HepG2 (cell line): ENCODE data around the gene DAG1.

Source experiments
- ELF1 ChIP-seq: sonication (generic); formaldehyde crosslinking; IDR thresholded peaks from 2 replicates; pipeline ENCODE4 v1.4.0; 2020; ENCODE audit warnings: missing genetic modification reagents
- RAD51 ChIP-seq: fragments of 450-650 bp; IDR thresholded peaks from 2 replicates; pipeline ENCODE4 v1.6.1; 2016; ENCODE audit warnings: borderline replicate concordance
- SMARCC2 ChIP-seq: fragments of 450-650 bp; IDR thresholded peaks from 2 replicates; pipeline ENCODE4 v1.6.1; 2017; ENCODE audit warnings: antibody characterized with exemption, mild to moderate bottlenecking
- SOX13 ChIP-seq, 3 experiments: fragments of 450-650 bp in 1 of 3; sonication (generic) in 1 of 3; formaldehyde crosslinking in 1 of 3; IDR thresholded peaks in 2 of 3; conservative IDR thresholded peaks in 1 of 3; 2 replicates each; pipeline versions ENCODE4 v1.5.0 to v1.6.1; 2016 to 2020; ENCODE audit warnings: antibody characterized with exemption in 1 of 3, mild to moderate bottlenecking in 1 of 3, missing compliant biosample characterization in 1 of 3, missing genetic modification reagents in 1 of 3, moderate library complexity in 1 of 3
- TSC22D2 ChIP-seq: sonication (generic); formaldehyde crosslinking; IDR thresholded peaks from 2 replicates; pipeline ENCODE4 v1.5.1; 2020; ENCODE audit warnings: missing genetic modification reagents, mild to moderate bottlenecking, borderline replicate concordance
- TF ChIP-seq, protein P1 (sequence below): sonication (generic); formaldehyde crosslinking; IDR thresholded peaks from 2 replicates; pipeline ENCODE4 v1.9.0; 2021; ENCODE audit warnings: missing genetic modification reagents, mild to moderate bottlenecking, borderline replicate concordance
- TF ChIP-seq, protein P2 (sequence below): sonication (generic); formaldehyde crosslinking; IDR thresholded peaks from 2 replicates; pipeline ENCODE4 v1.5.0; 2020; ENCODE audit warnings: mild to moderate bottlenecking, missing genetic modification reagents, moderate library complexity
- TF ChIP-seq, protein P3 (sequence below): sonication (generic); formaldehyde crosslinking; IDR thresholded peaks from 2 replicates; pipeline ENCODE4 v1.9.0; 2022; ENCODE audit warnings: missing genetic modification reagents, mild to moderate bottlenecking, borderline replicate concordance
- TF ChIP-seq, protein P4 (sequence below): sonication (generic); formaldehyde crosslinking; conservative IDR thresholded peaks from 2 replicates; pipeline ENCODE4 v1.8.1; 2023; ENCODE audit warnings: missing genetic modification reagents
- TF ChIP-seq, protein P5 (sequence below): sonication (generic); formaldehyde crosslinking; IDR thresholded peaks from 2 replicates; pipeline ENCODE4 v1.5.1; 2020; ENCODE audit warnings: mild to moderate bottlenecking, missing genetic modification reagents, moderate library complexity
- TF ChIP-seq, protein P6 (sequence below): sonication (generic); formaldehyde crosslinking; IDR thresholded peaks from 2 replicates; pipeline ENCODE4 v1.4.0; 2020; ENCODE audit warnings: missing genetic modification reagents

DNA sequence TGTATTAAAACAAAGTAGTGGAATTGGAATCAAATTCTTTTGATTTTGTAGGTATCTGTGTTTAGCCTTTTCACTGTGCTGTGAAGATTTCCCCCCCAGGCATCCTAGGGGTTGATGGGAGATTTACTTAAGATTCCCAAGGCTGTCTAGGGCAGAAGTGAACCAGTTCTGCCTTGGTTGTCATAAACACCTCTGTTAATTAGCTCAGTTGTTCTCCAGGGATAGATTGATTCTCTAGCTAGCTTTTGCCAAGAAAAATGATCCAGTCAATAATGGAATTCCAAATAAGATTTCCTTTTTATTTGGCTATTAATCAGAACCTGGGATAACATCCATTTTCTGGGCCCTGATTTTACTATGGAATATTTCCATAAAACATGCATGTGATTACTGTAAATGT is 12.7 kb downstream of the DAG1 start:
- TF ChIP-seq, protein P1, sequence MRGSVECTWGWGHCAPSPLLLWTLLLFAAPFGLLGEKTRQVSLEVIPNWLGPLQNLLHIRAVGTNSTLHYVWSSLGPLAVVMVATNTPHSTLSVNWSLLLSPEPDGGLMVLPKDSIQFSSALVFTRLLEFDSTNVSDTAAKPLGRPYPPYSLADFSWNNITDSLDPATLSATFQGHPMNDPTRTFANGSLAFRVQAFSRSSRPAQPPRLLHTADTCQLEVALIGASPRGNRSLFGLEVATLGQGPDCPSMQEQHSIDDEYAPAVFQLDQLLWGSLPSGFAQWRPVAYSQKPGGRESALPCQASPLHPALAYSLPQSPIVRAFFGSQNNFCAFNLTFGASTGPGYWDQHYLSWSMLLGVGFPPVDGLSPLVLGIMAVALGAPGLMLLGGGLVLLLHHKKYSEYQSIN = no peak
- TF ChIP-seq, protein P2, sequence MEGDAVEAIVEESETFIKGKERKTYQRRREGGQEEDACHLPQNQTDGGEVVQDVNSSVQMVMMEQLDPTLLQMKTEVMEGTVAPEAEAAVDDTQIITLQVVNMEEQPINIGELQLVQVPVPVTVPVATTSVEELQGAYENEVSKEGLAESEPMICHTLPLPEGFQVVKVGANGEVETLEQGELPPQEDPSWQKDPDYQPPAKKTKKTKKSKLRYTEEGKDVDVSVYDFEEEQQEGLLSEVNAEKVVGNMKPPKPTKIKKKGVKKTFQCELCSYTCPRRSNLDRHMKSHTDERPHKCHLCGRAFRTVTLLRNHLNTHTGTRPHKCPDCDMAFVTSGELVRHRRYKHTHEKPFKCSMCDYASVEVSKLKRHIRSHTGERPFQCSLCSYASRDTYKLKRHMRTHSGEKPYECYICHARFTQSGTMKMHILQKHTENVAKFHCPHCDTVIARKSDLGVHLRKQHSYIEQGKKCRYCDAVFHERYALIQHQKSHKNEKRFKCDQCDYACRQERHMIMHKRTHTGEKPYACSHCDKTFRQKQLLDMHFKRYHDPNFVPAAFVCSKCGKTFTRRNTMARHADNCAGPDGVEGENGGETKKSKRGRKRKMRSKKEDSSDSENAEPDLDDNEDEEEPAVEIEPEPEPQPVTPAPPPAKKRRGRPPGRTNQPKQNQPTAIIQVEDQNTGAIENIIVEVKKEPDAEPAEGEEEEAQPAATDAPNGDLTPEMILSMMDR (CRISPR knock-in tag) = no peak
- TF ChIP-seq ELF1 = no peak
- TF ChIP-seq RAD51 = no peak
- TF ChIP-seq, protein P3, sequence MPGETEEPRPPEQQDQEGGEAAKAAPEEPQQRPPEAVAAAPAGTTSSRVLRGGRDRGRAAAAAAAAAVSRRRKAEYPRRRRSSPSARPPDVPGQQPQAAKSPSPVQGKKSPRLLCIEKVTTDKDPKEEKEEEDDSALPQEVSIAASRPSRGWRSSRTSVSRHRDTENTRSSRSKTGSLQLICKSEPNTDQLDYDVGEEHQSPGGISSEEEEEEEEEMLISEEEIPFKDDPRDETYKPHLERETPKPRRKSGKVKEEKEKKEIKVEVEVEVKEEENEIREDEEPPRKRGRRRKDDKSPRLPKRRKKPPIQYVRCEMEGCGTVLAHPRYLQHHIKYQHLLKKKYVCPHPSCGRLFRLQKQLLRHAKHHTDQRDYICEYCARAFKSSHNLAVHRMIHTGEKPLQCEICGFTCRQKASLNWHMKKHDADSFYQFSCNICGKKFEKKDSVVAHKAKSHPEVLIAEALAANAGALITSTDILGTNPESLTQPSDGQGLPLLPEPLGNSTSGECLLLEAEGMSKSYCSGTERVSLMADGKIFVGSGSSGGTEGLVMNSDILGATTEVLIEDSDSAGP = no peak
- TF ChIP-seq, protein P4, sequence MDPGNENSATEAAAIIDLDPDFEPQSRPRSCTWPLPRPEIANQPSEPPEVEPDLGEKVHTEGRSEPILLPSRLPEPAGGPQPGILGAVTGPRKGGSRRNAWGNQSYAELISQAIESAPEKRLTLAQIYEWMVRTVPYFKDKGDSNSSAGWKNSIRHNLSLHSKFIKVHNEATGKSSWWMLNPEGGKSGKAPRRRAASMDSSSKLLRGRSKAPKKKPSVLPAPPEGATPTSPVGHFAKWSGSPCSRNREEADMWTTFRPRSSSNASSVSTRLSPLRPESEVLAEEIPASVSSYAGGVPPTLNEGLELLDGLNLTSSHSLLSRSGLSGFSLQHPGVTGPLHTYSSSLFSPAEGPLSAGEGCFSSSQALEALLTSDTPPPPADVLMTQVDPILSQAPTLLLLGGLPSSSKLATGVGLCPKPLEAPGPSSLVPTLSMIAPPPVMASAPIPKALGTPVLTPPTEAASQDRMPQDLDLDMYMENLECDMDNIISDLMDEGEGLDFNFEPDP (CRISPR knock-in tag) = no peak
- TF ChIP-seq, protein P5, sequence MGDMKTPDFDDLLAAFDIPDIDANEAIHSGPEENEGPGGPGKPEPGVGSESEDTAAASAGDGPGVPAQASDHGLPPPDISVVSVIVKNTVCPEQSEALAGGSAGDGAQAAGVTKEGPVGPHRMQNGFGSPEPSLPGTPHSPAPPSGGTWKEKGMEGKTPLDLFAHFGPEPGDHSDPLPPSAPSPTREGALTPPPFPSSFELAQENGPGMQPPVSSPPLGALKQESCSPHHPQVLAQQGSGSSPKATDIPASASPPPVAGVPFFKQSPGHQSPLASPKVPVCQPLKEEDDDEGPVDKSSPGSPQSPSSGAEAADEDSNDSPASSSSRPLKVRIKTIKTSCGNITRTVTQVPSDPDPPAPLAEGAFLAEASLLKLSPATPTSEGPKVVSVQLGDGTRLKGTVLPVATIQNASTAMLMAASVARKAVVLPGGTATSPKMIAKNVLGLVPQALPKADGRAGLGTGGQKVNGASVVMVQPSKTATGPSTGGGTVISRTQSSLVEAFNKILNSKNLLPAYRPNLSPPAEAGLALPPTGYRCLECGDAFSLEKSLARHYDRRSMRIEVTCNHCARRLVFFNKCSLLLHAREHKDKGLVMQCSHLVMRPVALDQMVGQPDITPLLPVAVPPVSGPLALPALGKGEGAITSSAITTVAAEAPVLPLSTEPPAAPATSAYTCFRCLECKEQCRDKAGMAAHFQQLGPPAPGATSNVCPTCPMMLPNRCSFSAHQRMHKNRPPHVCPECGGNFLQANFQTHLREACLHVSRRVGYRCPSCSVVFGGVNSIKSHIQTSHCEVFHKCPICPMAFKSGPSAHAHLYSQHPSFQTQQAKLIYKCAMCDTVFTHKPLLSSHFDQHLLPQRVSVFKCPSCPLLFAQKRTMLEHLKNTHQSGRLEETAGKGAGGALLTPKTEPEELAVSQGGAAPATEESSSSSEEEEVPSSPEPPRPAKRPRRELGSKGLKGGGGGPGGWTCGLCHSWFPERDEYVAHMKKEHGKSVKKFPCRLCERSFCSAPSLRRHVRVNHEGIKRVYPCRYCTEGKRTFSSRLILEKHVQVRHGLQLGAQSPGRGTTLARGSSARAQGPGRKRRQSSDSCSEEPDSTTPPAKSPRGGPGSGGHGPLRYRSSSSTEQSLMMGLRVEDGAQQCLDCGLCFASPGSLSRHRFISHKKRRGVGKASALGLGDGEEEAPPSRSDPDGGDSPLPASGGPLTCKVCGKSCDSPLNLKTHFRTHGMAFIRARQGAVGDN (CRISPR knock-in tag) = no peak
- TF ChIP-seq, protein P6, sequence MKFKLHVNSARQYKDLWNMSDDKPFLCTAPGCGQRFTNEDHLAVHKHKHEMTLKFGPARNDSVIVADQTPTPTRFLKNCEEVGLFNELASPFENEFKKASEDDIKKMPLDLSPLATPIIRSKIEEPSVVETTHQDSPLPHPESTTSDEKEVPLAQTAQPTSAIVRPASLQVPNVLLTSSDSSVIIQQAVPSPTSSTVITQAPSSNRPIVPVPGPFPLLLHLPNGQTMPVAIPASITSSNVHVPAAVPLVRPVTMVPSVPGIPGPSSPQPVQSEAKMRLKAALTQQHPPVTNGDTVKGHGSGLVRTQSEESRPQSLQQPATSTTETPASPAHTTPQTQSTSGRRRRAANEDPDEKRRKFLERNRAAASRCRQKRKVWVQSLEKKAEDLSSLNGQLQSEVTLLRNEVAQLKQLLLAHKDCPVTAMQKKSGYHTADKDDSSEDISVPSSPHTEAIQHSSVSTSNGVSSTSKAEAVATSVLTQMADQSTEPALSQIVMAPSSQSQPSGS (CRISPR knock-in tag) = no peak
- TF ChIP-seq TSC22D2 = no peak
- TF ChIP-seq SMARCC2 = no peak
- TF ChIP-seq SOX13 (IDR thresholded peaks at IDR 0.05) = no peak
- no peak for TF ChIP-seq SOX13 (CRISPR knock-in tag; conservative IDR thresholded peaks at IDR 0.05 in 1 of 2, IDR thresholded peaks at IDR 0.05 in 1 of 2)
